Parathyroid adenoma (tissue), 2 donors: ENCODE results near the gene SNAI3.

Experiments used
- H2AFZ ChIP-seq: fragments of 300-600 bp; sonication (generic); one replicate; pipeline ENCODE4 v1.7.0; 2017; ENCODE audit warnings: antibody characterized with exemption, mild to moderate bottlenecking
- H3K27ac ChIP-seq: fragments of 300-600 bp; sonication (generic); one replicate; pipeline ENCODE4 v1.7.0; 2017
- H3K27me3 ChIP-seq: fragments of 300-600 bp; sonication (generic); one replicate; pipeline ENCODE4 v1.7.0; 2017; ENCODE audit warnings: low read length; ENCODE audit not compliant: control insufficient read depth, insufficient read depth
- H3K36me3 ChIP-seq: fragments of 300-600 bp; sonication (generic); one replicate; pipeline ENCODE4 v1.7.0; 2017; ENCODE audit warnings: low read length; ENCODE audit not compliant: control insufficient read depth, insufficient read depth
- H3K4me1 ChIP-seq: fragments of 300-600 bp; sonication (generic); one replicate; pipeline ENCODE4 v1.7.0; 2017; ENCODE audit warnings: control low read depth
- H3K4me2 ChIP-seq: fragments of 300-600 bp; sonication (generic); one replicate; pipeline ENCODE4 v1.7.0; 2017; ENCODE audit warnings: low read length
- H3K4me3 ChIP-seq: fragments of 300-600 bp; sonication (generic); one replicate; pipeline ENCODE4 v1.7.0; 2017; ENCODE audit warnings: low read depth, low read length
- H3K79me2 ChIP-seq: fragments of 300-600 bp; sonication (generic); one replicate; pipeline ENCODE4 v1.7.0; 2017; ENCODE audit warnings: control low read depth
- H3K9ac ChIP-seq: fragments of 300-600 bp; sonication (generic); one replicate; pipeline ENCODE4 v1.7.0; 2017; ENCODE audit warnings: mild to moderate bottlenecking
- H3K9me3 ChIP-seq: fragments of 300-600 bp; sonication (generic); one replicate; pipeline ENCODE4 v1.7.0; 2017; ENCODE audit warnings: low read length; ENCODE audit not compliant: control insufficient read depth
- TF ChIP-seq, protein P1 (sequence below): fragments of 300-600 bp; sonication (generic); IDR thresholded peaks from one replicate; pipeline ENCODE4 v1.7.0; 2017; ENCODE audit warnings: antibody characterized with exemption, mild to moderate bottlenecking
- donor health status: primary hyperparathyroidism.

SNAI3 gene

DNA sequence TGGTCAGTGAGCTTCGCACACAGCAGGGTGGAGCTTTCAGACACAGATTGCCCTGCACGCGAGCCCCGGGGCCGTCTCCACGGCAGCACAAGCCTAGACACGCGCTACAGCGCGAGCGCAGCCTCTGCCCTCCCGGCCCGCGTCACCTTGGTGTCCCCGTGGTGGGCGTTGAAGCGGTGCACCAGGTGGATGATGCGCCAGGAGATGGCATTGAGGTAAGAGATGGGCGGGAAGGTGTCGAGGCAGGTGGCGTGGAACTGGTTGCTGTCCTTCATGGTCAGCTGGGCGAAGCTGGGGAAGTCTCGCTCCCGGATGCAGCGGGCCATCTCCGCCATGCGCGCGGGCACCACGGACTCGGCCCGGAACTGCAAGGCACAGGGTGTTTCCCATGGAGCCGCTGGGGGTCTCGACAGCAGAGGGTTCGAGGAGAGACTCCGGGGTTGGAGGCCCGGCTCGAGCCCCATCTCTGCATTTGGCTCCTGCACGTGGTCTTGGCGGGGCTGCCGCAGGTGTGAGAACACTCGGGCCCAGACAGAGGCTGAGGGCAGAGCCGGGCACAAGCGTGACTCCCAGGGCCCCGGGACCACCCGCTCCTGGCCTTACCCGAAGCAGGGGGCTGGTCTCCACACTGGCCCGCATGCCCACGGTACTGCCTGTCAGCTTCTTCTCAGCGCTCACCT is 31.1 kb downstream of the SNAI3 start:
- Histone ChIP-seq H3K36me3 (no peaks in the 10 kb centered on the region), H3K9me3 (no peaks in the 10 kb centered on the region), H3K79me2 (no peaks in the 10 kb centered on the region), H3K27ac (no peak overlapping the region), H3K9ac (no peak overlapping the region), H3K27me3 (no peaks in the 10 kb centered on the region), H2AFZ (no peak overlapping the region), H3K4me2 (no peak overlapping the region), H3K4me3 (no peak overlapping the region), H3K4me1 (peaks cover 6% of the 10 kb centered on the region)
- TF ChIP-seq, protein P1, sequence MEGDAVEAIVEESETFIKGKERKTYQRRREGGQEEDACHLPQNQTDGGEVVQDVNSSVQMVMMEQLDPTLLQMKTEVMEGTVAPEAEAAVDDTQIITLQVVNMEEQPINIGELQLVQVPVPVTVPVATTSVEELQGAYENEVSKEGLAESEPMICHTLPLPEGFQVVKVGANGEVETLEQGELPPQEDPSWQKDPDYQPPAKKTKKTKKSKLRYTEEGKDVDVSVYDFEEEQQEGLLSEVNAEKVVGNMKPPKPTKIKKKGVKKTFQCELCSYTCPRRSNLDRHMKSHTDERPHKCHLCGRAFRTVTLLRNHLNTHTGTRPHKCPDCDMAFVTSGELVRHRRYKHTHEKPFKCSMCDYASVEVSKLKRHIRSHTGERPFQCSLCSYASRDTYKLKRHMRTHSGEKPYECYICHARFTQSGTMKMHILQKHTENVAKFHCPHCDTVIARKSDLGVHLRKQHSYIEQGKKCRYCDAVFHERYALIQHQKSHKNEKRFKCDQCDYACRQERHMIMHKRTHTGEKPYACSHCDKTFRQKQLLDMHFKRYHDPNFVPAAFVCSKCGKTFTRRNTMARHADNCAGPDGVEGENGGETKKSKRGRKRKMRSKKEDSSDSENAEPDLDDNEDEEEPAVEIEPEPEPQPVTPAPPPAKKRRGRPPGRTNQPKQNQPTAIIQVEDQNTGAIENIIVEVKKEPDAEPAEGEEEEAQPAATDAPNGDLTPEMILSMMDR: no peak

DNA sequence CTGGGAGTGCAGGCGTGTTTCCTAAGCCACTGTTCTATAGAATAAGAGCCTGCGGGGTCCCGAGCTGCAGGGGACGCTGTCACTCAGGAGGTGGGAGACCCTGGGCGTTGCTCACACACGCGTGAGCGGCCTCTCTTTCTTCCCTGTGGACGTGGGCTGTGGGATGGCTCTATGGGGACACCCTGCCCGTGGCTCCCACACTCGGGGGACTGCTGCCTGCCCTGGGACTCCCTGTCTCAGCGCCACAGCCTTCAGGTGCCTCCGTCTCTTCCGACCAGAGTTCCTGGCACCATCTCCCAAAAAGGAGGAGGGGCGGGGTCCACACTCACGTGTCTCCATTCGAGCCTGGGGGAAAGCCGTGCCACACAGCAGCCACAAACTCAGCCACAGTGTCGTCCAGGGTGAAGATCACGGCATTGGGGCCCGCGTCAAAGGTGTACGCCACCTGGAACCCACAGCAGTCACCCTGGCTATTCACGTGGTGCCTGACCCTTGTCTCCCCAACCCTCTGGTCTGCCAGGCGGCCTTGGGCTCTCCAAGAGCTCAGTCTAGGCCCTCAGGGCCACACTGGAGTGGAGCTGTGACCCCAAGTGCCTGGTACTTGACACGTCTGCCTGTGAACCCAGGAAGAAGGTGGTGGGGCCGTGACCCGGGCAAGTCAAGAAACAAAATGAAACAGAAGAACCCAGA is 31.8 kb downstream of the SNAI3 start:
- Histone ChIP-seq H3K36me3 (no peaks in the 10 kb centered on the region), H3K4me2 (no peak overlapping the region), H3K27me3 (no peaks in the 10 kb centered on the region), H3K79me2 (no peaks in the 10 kb centered on the region), H3K4me1 (peaks cover 6% of the 10 kb centered on the region), H3K4me3 (no peak overlapping the region), H3K9me3 (no peaks in the 10 kb centered on the region), H3K9ac (no peak overlapping the region), H3K27ac (no peak overlapping the region), H2AFZ (no peak overlapping the region)
- TF ChIP-seq, protein P1: no peak

DNA sequence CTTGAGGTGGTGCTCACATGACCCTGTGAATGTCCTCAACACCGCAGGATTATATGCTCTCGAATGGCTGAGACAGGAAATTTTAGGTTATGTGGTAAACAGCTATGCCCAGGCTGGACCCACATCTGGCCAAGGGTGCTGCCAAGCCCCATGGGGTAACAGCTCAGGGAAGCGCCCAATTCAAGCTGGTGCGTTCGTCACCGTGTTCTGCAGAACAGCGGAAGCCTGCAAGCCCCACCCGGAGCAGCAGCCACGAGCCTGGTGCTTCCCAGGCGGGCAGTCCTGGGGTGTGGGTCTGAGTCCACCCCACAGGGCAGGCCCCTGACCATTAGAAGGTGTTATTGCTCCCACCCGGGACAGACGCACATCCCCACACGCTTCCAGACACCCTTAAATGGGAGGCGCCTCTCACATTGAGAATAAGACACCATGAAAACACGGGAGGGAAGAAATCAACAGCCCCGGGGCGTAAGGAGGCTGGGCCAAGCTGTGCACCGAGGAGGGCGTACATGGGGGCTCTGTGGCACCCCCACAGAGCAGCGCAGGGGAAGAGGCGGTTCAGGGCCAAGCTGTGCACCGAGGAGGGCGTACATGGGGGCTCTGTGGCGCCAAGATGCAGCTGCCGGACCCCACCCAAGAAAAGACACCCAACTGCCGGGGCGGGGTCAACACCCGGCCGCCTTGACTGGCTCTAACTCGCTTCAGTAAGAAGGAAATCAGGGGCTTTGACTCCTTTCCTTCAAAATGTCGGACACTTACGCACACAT is 32.5 kb downstream of the SNAI3 start:
- no peaks in the 10 kb centered on the region for H3K27me3 ChIP-seq
- no peak overlapping the region for H3K9ac ChIP-seq
- no peaks in the 10 kb centered on the region for H3K36me3 ChIP-seq
- H2AFZ ChIP-seq: no peak overlapping the region
- H3K4me1 ChIP-seq: peaks cover 6% of the 10 kb centered on the region
- H3K79me2 ChIP-seq: no peaks in the 10 kb centered on the region
- H3K9me3 ChIP-seq: no peaks in the 10 kb centered on the region
- no peak overlapping the region for H3K27ac ChIP-seq
- H3K4me3 ChIP-seq: no peak overlapping the region
- TF ChIP-seq, protein P1: no peak
- no peak overlapping the region for H3K4me2 ChIP-seq

DNA sequence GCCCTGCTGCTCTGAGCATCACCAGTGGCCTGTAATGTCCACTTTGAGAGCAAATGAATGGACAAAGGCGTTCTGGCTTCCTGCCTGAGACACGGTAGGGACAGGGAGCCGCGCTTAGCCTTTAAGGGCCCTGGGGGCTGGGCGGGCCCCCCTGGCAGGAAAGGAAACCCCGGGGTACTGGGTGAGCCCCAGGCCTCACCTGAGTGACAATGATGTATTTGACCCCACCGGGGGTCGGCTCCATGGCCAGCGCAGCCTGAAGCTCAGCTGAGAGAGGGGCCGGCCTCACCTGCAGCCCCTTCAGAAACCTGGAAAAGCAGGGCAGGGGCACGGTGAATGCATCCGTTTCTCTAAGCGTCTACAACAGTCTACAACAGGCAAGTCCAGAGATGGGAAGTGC is 33.2 kb downstream of the SNAI3 start:
- Histone ChIP-seq H3K4me1 (peaks cover 6% of the 10 kb centered on the region), H3K9me3 (no peaks in the 10 kb centered on the region), H2AFZ (no peak overlapping the region), H3K36me3 (no peaks in the 10 kb centered on the region), H3K79me2 (no peaks in the 10 kb centered on the region), H3K27me3 (no peaks in the 10 kb centered on the region), H3K27ac (no peak overlapping the region), H3K4me3 (no peak overlapping the region), H3K4me2 (no peak overlapping the region), H3K9ac (no peak overlapping the region)
- TF ChIP-seq, protein P1: no peak
